Immature natural killer cell (primary cell): ENCODE results near the gene FAM78B. TPM values are rescaled to one million over a fixed set of nuclear protein-coding genes. Genes with fewer than 3 reads are reported as not detected.

Experiments used
- DNase-seq, 3 donors: peaks; one replicate each; pipeline ENCODE4 v3.0.0; 2022; ENCODE audit warnings: mixed read lengths in 1 of 3
- H3K27ac Mint-ChIP-seq, 6 donors: one replicate each; pipeline ENCODE4 v1.8.0; 2020; ENCODE audit warnings: mixed read lengths in 6 of 6, mild to moderate bottlenecking in 5 of 6, inconsistent platforms in 4 of 6, moderate library complexity in 3 of 6
- H3K27me3 Mint-ChIP-seq, 3 donors: one replicate each; pipeline ENCODE4 v1.8.0; 2020 to 2021; ENCODE audit warnings: low read depth in 3 of 3, mild to moderate bottlenecking in 3 of 3, mixed read lengths in 3 of 3, moderate library complexity in 3 of 3, inconsistent platforms in 1 of 3
- H3K36me3 Mint-ChIP-seq, 3 donors: one replicate each; pipeline ENCODE4 v1.8.0; 2020; ENCODE audit warnings: mixed read lengths in 3 of 3, inconsistent platforms in 2 of 3, mild to moderate bottlenecking in 2 of 3
- H3K4me1 Mint-ChIP-seq, 2 donors: one replicate each; pipeline ENCODE4 v1.8.0; 2020; ENCODE audit warnings: inconsistent platforms in 2 of 2, mild to moderate bottlenecking in 2 of 2, mixed read lengths in 2 of 2, moderate library complexity in 1 of 2
- H3K4me3 Mint-ChIP-seq, 5 donors: one replicate each; pipeline ENCODE4 v1.8.0; 2020; ENCODE audit warnings: mild to moderate bottlenecking in 5 of 5, mixed read lengths in 5 of 5, inconsistent platforms in 3 of 5, moderate library complexity in 3 of 5
- H3K9me3 Mint-ChIP-seq, 6 donors: one replicate each; pipeline ENCODE4 v1.8.0; 2020; ENCODE audit warnings: mild to moderate bottlenecking in 6 of 6, mixed read lengths in 6 of 6, inconsistent platforms in 4 of 6, moderate library complexity in 3 of 6
- polyA plus RNA-seq, 3 donors: library from polyadenylated mRNA; unstranded; fragments of 300-500 nt; fragmentation: Illumina TruSeq; gene quantifications; one replicate each; pipeline ENCODE4 v1.2.3, GENCODE V29; 2021

Gene FAM78B
- polyA plus RNA-seq, 3 donors from 2014 or later: not detected

- DNase-seq: no peak
- Mint-ChIP-seq H3K9me3 (peaks cover 0 to 2% (median 0%) of the 10 kb centered on the region in 6 donors), H3K36me3 (no peaks in the 10 kb centered on the region), H3K4me3 (no peak overlapping the region), H3K27me3 (peaks cover 2 to 3% (median 2%) of the 10 kb centered on the region in 3 donors), H3K27ac (no peak overlapping the region), H3K4me1 (no peaks in the 10 kb centered on the region)
Observed at GRCh38 chr1:166152978-166153377, 13.8 kb downstream of the FAM78B start.

- no peak overlapping the region for H3K27ac Mint-ChIP-seq
- H3K4me1 Mint-ChIP-seq: no peaks in the 10 kb centered on the region
- no peak for DNase-seq
- H3K36me3 Mint-ChIP-seq: no peaks in the 10 kb centered on the region
- H3K27me3 Mint-ChIP-seq: peaks cover 2 to 3% (median 2%) of the 10 kb centered on the region in 3 donors
- H3K9me3 Mint-ChIP-seq: peaks cover 0 to 3% (median 0%) of the 10 kb centered on the region in 6 donors
- H3K4me3 Mint-ChIP-seq: no peak overlapping the region
Observed at GRCh38 chr1:166151804-166152203, 15.0 kb downstream of the FAM78B start.

DNA sequence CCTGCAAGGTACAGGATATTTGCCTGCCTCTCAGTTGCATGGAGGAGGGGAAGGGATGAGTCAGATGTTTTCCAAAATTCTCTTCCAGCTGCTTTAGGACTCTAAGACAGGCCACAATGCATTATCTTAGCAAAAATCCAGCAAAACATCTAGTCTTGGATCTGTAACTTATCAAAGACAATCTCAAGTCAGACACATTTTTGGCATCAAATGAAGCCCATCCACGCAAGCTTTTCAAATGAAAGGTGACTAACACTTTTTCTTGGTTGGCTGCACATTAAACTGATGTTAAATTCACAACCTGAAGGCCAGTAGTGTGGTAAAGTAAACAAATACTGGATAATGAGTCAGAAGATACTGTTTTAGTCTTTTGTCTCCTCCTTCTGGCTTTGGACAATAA lies 21.3 kb downstream of the FAM78B start:
- peaks cover 0 to 6% (median 2%) of the 10 kb centered on the region in 3 donors for H3K27me3 Mint-ChIP-seq
- DNase-seq: no peak
- no peak overlapping the region for H3K27ac Mint-ChIP-seq
- peaks cover 0 to 3% (median 0%) of the 10 kb centered on the region in 6 donors for H3K9me3 Mint-ChIP-seq
- no peak overlapping the region for H3K4me3 Mint-ChIP-seq
- H3K36me3 Mint-ChIP-seq: no peaks in the 10 kb centered on the region
- no peaks in the 10 kb centered on the region for H3K4me1 Mint-ChIP-seq

GRCh38 chr1:166141969-166142368 lies 24.8 kb downstream of the FAM78B start:
- no peak for DNase-seq
- H3K27me3 Mint-ChIP-seq: peaks cover 0 to 4% (median 3%) of the 10 kb centered on the region in 3 donors
- no peak overlapping the region for H3K4me3 Mint-ChIP-seq
- H3K36me3 Mint-ChIP-seq: no peaks in the 10 kb centered on the region
- H3K9me3 Mint-ChIP-seq: peaks cover 0 to 1% (median 0%) of the 10 kb centered on the region in 6 donors
- H3K27ac Mint-ChIP-seq: no peak overlapping the region
- no peaks in the 10 kb centered on the region for H3K4me1 Mint-ChIP-seq

DNA sequence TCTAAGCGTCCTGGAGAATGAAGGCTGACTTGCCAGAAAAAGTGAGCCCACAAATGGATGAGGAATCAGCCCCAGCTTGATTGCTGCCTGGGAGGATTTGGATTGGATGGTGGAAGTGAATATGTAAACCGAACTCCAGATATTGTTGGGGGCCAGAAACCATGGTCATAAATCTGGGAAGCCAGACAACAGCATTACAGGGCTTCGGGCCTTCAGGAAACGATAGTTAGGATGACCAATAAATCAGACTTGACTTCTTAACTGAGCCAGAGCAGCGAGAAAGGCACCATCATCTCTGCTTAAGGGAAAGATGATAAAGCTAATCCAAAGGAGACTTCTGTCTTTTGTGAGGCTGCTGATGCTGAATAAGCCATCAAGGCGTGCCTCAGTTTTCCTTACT lies 26.6 kb downstream of the FAM78B start:
- peaks cover 0 to 4% (median 3%) of the 10 kb centered on the region in 3 donors for H3K27me3 Mint-ChIP-seq
- no peak for DNase-seq
- H3K9me3 Mint-ChIP-seq: no peaks in the 10 kb centered on the region
- H3K4me1 Mint-ChIP-seq: no peaks in the 10 kb centered on the region
- no peak overlapping the region for H3K27ac Mint-ChIP-seq
- H3K36me3 Mint-ChIP-seq: no peaks in the 10 kb centered on the region
- no peak overlapping the region for H3K4me3 Mint-ChIP-seq

GRCh38 chr1:166139735-166140134 lies 27.1 kb downstream of the FAM78B start:
- Mint-ChIP-seq H3K4me3 (no peak overlapping the region), H3K27me3 (peaks cover 0 to 4% (median 3%) of the 10 kb centered on the region in 3 donors), H3K9me3 (no peaks in the 10 kb centered on the region), H3K36me3 (no peaks in the 10 kb centered on the region), H3K4me1 (no peaks in the 10 kb centered on the region), H3K27ac (no peak overlapping the region)
- no peak for DNase-seq

DNA sequence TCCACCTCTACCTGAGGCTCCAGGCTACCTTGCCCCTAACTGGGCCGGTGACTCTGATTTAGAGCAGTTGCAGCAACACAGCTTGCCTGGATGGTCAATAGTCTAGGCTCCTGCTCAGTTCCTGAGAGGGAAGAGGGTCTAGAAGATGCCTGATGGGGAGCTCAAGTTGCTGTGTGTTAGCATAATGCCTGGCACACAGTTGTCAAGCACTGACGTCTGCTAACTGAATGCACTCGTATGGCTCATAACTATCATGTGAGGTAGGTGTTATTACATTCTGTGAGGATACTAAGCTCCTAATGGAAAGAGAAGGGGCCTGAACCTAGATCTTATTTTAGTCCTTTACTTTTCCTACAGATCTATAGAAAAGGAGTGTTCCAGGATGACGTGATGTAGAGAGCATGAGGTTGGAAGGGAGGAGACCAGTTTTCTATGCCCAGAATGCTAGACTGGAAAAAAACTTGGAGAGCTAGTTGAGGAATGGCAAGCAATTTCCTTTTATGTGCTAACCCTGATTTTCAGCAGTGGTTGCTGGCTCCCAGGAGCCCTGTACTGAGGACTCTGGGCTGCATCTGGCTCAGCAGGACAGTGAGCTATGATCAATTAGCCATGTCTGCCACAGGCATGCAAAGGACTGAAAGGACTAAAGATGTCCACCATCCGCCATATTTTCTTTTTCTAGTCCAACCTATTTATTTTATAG lies 30.0 kb downstream of the FAM78B start:
- H3K27me3 Mint-ChIP-seq: peaks cover 0 to 3% (median 3%) of the 10 kb centered on the region in 3 donors
- H3K9me3 Mint-ChIP-seq: peaks cover 0 to 2% (median 0%) of the 10 kb centered on the region in 6 donors
- no peak for DNase-seq
- H3K27ac Mint-ChIP-seq: no peak overlapping the region
- no peaks in the 10 kb centered on the region for H3K36me3 Mint-ChIP-seq
- H3K4me3 Mint-ChIP-seq: no peak overlapping the region
- H3K4me1 Mint-ChIP-seq: no peaks in the 10 kb centered on the region

- H3K4me1 Mint-ChIP-seq: no peaks in the 10 kb centered on the region
- no peak for DNase-seq
- H3K36me3 Mint-ChIP-seq: no peaks in the 10 kb centered on the region
- H3K27me3 Mint-ChIP-seq: peaks cover 0 to 3% (median 3%) of the 10 kb centered on the region in 3 donors
- H3K27ac Mint-ChIP-seq: no peak overlapping the region
- H3K4me3 Mint-ChIP-seq: no peak overlapping the region
- peaks cover 0 to 2% (median 0%) of the 10 kb centered on the region in 6 donors for H3K9me3 Mint-ChIP-seq
Observed at GRCh38 chr1:166136222-166136621, 30.6 kb downstream of the FAM78B start.

- Mint-ChIP-seq H3K9me3 (peaks cover 0 to 2% (median 0%) of the 10 kb centered on the region in 6 donors), H3K36me3 (no peaks in the 10 kb centered on the region), H3K4me3 (no peak overlapping the region), H3K4me1 (no peaks in the 10 kb centered on the region), H3K27ac (no peak overlapping the region), H3K27me3 (peaks cover 1 to 3% (median 1%) of the 10 kb centered on the region in 3 donors)
- DNase-seq: no peak
Observed at GRCh38 chr1:166133857-166134256, 32.9 kb downstream of the FAM78B start.

DNA sequence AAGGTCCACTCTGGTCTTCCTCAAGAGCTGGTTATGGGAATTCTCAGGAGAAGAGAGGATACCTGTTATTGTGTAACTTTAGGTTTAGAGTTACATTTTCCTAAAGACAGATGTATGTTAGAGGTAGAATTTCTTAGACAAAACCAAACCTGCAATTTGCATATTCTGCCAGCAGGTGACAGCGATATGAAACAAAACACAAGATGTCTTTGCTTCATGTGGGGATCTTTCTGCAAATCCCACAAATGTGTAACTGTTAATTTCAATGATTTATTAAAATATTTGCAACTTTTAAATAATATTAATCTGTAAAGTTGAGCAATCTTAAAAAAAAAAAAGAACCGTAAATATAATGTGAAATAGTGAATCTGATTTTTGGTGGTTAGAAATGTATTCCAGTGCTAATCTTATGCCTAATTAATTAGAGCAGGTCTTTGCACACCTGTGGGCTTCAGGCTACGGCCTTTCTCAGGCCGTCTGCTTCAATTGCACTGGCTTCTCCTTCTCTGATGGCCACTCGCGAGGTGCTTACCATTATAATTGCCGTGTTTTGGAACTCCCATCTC lies 33.4 kb downstream of the FAM78B start:
- Mint-ChIP-seq H3K4me1 (no peaks in the 10 kb centered on the region), H3K9me3 (peaks cover 0 to 2% (median 0%) of the 10 kb centered on the region in 6 donors), H3K4me3 (no peak overlapping the region), H3K36me3 (no peaks in the 10 kb centered on the region), H3K27me3 (peaks cover 1 to 3% (median 1%) of the 10 kb centered on the region in 3 donors), H3K27ac (no peak overlapping the region)
- no peak for DNase-seq

DNA sequence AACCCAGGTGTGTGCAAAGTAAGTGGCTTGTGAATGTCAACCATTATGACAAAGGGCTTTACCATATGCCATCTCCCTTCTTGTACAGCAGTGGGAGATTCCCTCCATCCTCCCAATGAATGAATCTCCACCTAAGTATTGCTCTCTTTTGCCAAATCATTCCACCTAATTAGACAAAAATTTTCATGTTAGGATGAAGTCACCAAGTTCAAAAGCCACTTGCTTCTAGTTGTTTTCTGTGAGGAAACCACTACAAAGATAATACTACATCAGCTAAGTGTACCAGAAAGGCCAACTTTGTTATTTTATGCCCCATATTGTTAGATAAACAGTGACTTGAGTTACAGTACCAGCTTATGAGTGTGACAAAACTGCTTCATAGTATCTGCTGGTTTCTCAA lies 34.3 kb downstream of the FAM78B start:
- Mint-ChIP-seq H3K4me1 (no peaks in the 10 kb centered on the region), H3K36me3 (no peaks in the 10 kb centered on the region), H3K27me3 (peaks cover 1 to 3% (median 1%) of the 10 kb centered on the region in 3 donors), H3K9me3 (peaks cover 0 to 2% (median 0%) of the 10 kb centered on the region in 6 donors), H3K4me3 (no peak overlapping the region), H3K27ac (no peak overlapping the region)
- no peak for DNase-seq

DNA sequence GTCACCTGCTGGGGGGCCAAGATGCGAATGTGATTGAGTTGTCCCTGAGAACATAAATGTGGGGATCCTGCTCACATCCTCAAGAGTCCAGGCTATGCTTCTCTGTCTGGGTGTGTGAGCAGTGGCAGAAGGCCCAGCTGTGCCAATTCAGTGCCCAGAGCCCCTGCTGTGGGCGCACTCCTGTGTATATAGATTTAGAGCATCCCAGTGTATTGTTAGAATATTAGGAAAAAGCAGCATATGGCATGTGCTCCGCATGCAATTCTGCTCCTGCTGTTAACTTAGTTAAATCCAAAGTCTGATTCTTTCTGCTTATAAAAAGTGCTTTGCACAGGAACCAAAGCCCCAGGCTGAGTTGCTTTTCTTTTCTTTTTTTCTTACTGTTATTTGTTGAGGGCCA lies 37.8 kb downstream of the FAM78B start:
- Mint-ChIP-seq H3K27me3 (peaks cover 0 to 3% (median 1%) of the 10 kb centered on the region in 3 donors), H3K9me3 (peaks cover 0 to 3% (median 0%) of the 10 kb centered on the region in 6 donors), H3K4me3 (no peak overlapping the region), H3K36me3 (no peaks in the 10 kb centered on the region), H3K4me1 (no peaks in the 10 kb centered on the region), H3K27ac (no peak overlapping the region)
- no peak for DNase-seq

DNA sequence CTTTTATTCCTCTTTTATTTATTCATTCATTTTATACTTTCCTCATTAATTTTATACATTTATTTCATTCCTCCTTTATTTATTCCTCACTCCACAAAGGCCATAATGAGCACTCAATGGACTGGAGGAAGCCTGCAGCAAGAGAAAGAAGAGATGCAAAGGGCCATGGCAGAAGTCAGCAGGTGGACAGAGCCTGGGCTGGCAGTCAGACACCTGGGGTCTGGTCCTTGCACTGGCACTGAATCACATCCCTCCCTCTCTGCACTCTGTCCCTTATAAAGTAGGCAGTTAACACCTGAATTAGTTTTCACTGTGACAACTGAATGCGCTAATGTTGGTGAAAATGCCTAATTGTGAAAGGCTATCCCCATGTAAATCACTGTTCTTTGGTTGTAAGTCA lies 38.6 kb downstream of the FAM78B start:
- Mint-ChIP-seq H3K27ac (no peak overlapping the region), H3K27me3 (peaks cover 0 to 3% (median 1%) of the 10 kb centered on the region in 3 donors), H3K9me3 (peaks cover 0 to 3% (median 0%) of the 10 kb centered on the region in 6 donors), H3K36me3 (no peaks in the 10 kb centered on the region), H3K4me3 (no peak overlapping the region), H3K4me1 (no peaks in the 10 kb centered on the region)
- DNase-seq: no peak

DNA sequence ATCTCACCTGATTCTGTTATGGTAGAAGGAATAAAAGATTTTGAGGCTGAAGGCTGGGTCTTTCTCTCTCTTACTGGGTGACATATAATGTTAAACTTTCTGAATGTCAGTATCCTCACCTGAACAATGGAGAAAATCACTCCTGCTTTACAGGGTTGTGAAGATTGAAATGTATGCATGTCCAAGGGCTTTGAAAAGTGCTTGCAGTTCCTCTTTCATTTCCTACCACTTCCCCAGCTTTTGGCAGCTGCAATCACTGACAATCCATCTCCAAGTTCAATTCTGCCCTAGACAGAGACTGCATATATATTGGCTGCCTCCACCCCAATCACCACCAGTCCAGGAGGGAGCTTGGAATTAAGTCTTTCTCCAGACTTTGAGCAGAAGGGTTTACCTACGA lies 39.8 kb downstream of the FAM78B start:
- no peak for DNase-seq
- H3K4me3 Mint-ChIP-seq: no peak overlapping the region
- H3K27me3 Mint-ChIP-seq: peaks cover 0 to 3% (median 0%) of the 10 kb centered on the region in 3 donors
- peaks cover 0 to 6% (median 0%) of the 10 kb centered on the region in 6 donors for H3K9me3 Mint-ChIP-seq
- H3K36me3 Mint-ChIP-seq: no peaks in the 10 kb centered on the region
- H3K27ac Mint-ChIP-seq: no peak overlapping the region
- no peaks in the 10 kb centered on the region for H3K4me1 Mint-ChIP-seq
